Testis (tissue), 3 donors: ENCODE results near the gene ATF7. TPM values are rescaled to one million over a fixed set of nuclear protein-coding genes. Genes with fewer than 3 reads are reported as not detected.

Experiments used
- DNase-seq: peaks from one replicate; pipeline ENCODE4 v3.0.0-alpha.2; 2019
- H3K27ac ChIP-seq, 2 donors: fragments of 200-600 bp; sonication (generic); one replicate each; pipeline ENCODE4 v1.5.1; 2019
- H3K27me3 ChIP-seq: fragments of 200-600 bp; sonication (generic); one replicate; pipeline ENCODE4 v1.5.1; 2019
- H3K36me3 ChIP-seq: fragments of 200-600 bp; sonication (generic); one replicate; pipeline ENCODE4 v1.5.1; 2017; ENCODE audit warnings: low read depth; ENCODE audit errors: missing control alignments
- H3K4me1 ChIP-seq: fragments of 200-600 bp; sonication (generic); one replicate; pipeline ENCODE4 v1.5.1; 2019
- H3K4me3 ChIP-seq, 2 donors: fragments of 200-600 bp; sonication (generic); one replicate each; pipeline ENCODE4 v1.5.1; 2017 to 2019
- H3K9me3 ChIP-seq: fragments of 200-600 bp; sonication (generic); one replicate; pipeline ENCODE4 v1.5.1; 2017
- CTCF ChIP-seq, 3 experiments: fragments of 450-650 bp in 2 of 3; fragments of 200-600 bp in 1 of 3; sonication (generic) in 1 of 3; IDR thresholded peaks; one replicate each; pipeline ENCODE4 v1.5.1; 2016 to 2019; ENCODE audit warnings: antibody characterized with exemption in 3 of 3, mild to moderate bottlenecking in 2 of 3, moderate library complexity in 1 of 3
- POLR2A ChIP-seq: fragments of 450-650 bp; IDR thresholded peaks from one replicate; pipeline ENCODE4 v1.6.1; 2017; ENCODE audit warnings: antibody characterized with exemption, mild to moderate bottlenecking, moderate library complexity
- WGBS, 2 donors: methylation state at CpG; one replicate each; pipeline ENCODE4 v1.1.5; 2018; 5-methylcytosine and 5-hydroxymethylcytosine counted together
- intact Hi-C: fragments of 100-400 bp; cut with DNase I; formaldehyde crosslinking; loops from one replicate; pipeline ENCODE4 v1.15.1; 2023; ENCODE audit warnings: low total_unique reads
- polyA plus RNA-seq: library from polyadenylated mRNA; stranded (reverse); fragments of 350-450 nt; fragmentation: Illumina TruSeq; extraction: RNeasy Lipid Tissue Mini Kit (QIAGEN cat#74804); gene quantifications from one replicate; pipeline ENCODE4 v1.2.3, GENCODE V29; 2014; ENCODE audit warnings: low read depth, low replicate concordance; ENCODE audit not compliant: insufficient read depth
- total RNA-seq, 2 donors: library from RNA; depleted of rRNA; stranded (reverse); fragments of >200 nt; gene quantifications; one replicate each; pipeline ENCODE4 v1.2.3, GENCODE V29; 2016

ATF7 gene
- total and polyA plus RNA-seq, 3 donors from 2014 or later, result 31.6 to 59.8 (median 55.1) TPM

GRCh38 chr12:53496752-53497032 lies 129.5 kb downstream of the ATF7 start:
- Histone ChIP-seq H3K4me3 (no peak overlapping the region), H3K27me3 (no peaks in the 10 kb centered on the region), H3K9me3 (no peaks in the 10 kb centered on the region), H3K27ac (peak overlapping the region in 1 of 2 donors; percentile 68), H3K4me1 (peaks cover 45% of the 10 kb centered on the region), H3K36me3 (no peaks in the 10 kb centered on the region)
- intact Hi-C loops, result no loop called here
- no peak for DNase-seq
- TF ChIP-seq CTCF (IDR thresholded peaks at IDR 0.05) (no peak), POLR2A (no peak)
- WGBS, 2 donors, result 77 to 89% methylated on average over 1 of the region's 1 CpG

DNA sequence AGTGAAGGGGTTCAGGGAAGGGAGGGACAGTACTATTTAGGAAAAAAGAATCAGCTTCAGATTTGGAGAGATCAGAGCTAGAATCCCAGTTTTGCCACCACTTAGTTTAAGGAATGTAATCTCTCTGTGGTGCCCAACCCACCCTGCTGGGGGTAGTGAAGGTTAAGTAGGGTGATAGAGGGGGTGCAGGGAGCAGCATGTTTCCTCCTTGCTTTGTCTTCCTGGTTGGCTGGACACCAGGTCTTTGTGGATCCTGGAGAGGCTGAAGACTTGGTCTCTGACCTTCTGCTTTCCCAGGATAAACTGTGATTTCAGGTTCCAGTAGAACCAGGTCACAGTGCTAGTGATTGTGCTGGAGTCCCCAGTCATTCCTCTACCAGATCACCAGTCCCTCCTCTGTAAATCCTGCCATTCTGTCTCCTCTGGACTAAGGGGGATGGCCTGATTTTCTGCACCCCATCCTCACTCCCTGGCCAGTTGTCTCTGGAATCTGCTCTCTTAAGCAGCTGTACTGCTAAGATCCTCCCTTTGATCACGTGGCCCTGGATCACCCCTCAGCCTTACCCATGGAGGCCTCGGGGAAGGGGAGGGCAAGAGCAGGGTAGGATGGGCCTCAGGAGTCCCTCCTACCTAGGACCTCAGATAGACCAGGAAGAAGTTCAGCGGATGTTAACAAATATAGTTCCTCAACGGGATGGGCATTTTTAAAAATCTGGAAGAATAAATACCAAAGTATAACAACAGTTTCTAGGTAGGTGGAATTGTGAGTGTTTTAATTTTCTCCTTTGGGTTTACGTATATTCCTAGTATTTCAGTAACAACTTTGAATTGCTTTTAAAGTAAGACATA lies 130.1 kb downstream of the ATF7 start:
- Histone ChIP-seq H3K9me3 (no peaks in the 10 kb centered on the region), H3K4me1 (peaks cover 44% of the 10 kb centered on the region), H3K4me3 (no peak overlapping the region), H3K36me3 (no peaks in the 10 kb centered on the region), H3K27me3 (no peaks in the 10 kb centered on the region), H3K27ac (peak overlapping the region; percentile 15 to 68)
- 40 to 53% methylated on average over 3 to 5 of the region's 5 CpGs for WGBS, 2 donors
- TF ChIP-seq POLR2A, result no peak
- no peak for TF ChIP-seq CTCF (IDR thresholded peaks at IDR 0.05)
- intact Hi-C loops, result no loop called here
- DNase-seq, result peak; percentile 78

- 15 to 20% methylated on average over 10 to 11 of the region's 11 CpGs for WGBS, 2 donors
- H3K36me3 ChIP-seq, result no peaks in the 10 kb centered on the region
- no peaks in the 10 kb centered on the region for H3K9me3 ChIP-seq
- peaks cover 41% of the 10 kb centered on the region for H3K4me1 ChIP-seq
- DNase-seq, result no peak
- peak overlapping the region; percentile 83 to 89 for H3K27ac ChIP-seq
- TF ChIP-seq POLR2A, result no peak
- no peak for TF ChIP-seq CTCF (IDR thresholded peaks at IDR 0.05)
- intact Hi-C loops, result no loop called here
- no peaks in the 10 kb centered on the region for H3K27me3 ChIP-seq
- H3K4me3 ChIP-seq, result peak overlapping the region; percentile 57 to 75
Observed at GRCh38 chr12:53493610-53494391, 132.4 kb downstream of the ATF7 start.

DNA sequence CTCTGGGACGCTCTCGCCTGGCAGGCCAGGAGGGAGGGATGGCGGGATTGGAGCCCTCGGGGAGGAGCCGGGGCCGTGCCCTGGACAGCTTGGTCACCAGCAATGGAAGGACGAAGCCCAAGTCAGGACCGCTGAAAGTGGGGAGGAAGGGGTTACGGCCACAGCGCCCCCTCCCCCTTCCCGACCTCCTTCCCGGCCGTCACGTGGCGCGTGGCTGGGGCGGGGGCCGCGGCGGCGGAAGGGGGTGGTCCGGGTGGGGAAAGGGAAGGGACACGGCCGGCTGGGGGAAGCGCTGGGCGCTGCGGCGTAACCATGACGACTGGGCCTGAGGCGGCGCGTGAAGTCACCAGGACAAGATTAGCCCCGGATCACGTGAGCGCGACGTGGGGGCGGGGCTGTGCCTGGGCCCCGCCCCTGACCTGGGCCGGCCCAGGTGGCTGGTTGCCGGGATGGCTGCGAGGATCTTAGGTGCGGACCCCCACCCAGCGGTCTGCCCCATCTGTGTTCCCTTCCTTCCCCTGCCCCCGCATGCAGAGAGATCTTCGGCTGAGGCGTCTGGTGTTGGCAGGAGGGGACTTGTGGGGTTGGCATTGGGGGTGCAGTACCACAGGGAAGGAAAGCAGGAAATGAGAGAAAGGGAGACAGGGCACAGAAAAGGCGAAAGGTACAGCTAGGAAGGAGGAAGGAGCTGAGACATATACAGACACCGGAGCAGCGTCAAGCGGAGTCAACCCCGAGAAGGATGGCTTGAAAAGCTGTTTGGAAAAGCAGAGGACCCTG lies 133.2 kb downstream of the ATF7 start:
- H3K27ac ChIP-seq, result peak overlapping the region; percentile 83 to 89
- H3K27me3 ChIP-seq, result no peaks in the 10 kb centered on the region
- H3K4me3 ChIP-seq, result peak overlapping the region; percentile 57 to 75
- no peaks in the 10 kb centered on the region for H3K9me3 ChIP-seq
- no peaks in the 10 kb centered on the region for H3K36me3 ChIP-seq
- peak; percentile 98 for DNase-seq
- intact Hi-C loops, result no loop called here
- TF ChIP-seq POLR2A (peak; percentile 39), CTCF (IDR thresholded peaks at IDR 0.05) (no peak)
- H3K4me1 ChIP-seq, result peaks cover 34% of the 10 kb centered on the region
- WGBS, 2 donors, result 2% methylated on average over 20 to 52 of the region's 52 CpGs
